SKM-1 (cell line): Measurements from ENCODE around the gene NCOA5.

Source experiments
- DNase-seq: peaks from one replicate; lab custom pipeline; 2025; ENCODE audit not compliant: unreplicated experiment; lab: John Stamatoyannopoulos, UW

NCOA5 gene

DNA sequence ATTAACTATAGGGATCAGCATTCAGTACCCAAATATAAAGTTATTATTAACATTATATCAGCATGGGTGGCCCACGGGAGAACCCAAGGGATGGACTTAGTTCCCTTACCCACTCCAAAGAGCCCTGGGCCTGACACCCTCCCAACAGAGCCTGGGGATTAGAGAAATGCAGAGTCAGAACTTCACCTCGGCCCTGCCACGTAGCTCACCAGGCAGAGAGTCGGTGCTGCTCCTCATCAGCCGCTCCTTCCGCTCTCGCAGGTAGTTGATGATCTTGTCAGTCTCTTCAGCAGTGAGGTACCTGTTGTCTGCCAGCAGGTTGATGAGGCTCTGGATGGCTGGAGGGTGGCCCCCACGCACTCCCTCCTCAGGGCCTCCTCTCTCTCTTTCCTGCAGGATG, 26.6 kb downstream of the NCOA5 start:
- DNase-seq, result no peak

DNA sequence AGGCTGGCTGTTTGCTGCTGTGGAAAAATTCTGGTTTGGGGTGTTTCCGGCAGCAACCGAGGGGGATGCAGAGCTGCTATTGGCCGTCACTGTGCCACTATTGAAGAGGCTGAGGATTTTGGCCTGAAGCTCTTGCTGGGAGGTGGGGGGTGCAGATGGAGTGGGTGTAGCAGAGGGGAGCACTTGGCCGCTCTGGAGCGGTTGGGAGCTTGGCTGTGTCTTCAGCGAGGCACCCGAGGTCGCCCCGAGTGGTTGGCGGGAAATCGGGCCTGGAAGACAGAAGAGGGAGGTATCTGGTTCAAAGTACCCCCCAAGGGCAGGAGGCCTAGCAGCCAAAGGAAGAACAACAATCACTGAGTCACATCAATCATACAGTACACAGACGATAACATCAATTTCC, 27.1 kb downstream of the NCOA5 start:
- DNase-seq, result no peak

DNA sequence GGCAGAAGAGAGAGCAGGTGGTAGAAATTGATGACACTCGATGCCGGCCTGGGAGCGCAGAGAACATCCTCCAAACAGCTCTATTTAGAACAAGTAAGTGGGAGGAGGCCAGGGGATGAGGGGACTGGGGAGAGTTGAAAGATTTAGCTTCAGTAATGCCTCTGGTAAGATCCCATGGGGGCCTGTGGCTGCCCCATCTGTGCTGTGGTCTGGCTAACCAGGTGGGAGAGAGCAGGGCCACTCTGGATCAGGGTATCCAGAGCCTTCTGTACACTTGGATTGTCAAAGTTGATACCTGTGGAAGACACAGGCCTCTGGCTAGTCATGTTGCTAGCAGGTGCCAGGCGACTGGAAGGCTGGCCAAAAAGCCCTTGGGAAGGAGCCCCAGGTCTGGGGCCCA, 27.6 kb downstream of the NCOA5 start:
- DNase-seq, result no peak

DNA sequence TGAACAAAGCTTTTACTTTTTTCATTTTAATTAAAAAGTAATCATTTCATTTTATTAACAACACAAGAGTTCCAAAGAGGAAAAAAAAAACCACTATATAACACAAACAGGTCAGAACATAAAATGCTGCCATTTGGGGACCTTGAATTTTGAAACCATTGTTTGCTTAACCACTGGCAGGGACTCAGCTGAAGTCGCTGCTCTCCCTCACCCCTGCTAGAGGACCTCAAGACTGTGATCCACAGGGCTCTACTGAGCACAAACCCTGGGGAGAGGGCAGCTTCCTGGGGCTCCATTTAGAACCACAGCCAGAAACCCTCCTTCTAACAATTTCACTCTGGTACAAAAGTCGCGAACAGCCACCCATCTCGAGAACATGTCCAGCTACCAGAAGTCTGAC, 28.8 kb downstream of the NCOA5 start:
- no peak for DNase-seq

GRCh38 chr20:46060301-46060881, 29.4 kb downstream of the NCOA5 start:
- DNase-seq, result no peak

DNA sequence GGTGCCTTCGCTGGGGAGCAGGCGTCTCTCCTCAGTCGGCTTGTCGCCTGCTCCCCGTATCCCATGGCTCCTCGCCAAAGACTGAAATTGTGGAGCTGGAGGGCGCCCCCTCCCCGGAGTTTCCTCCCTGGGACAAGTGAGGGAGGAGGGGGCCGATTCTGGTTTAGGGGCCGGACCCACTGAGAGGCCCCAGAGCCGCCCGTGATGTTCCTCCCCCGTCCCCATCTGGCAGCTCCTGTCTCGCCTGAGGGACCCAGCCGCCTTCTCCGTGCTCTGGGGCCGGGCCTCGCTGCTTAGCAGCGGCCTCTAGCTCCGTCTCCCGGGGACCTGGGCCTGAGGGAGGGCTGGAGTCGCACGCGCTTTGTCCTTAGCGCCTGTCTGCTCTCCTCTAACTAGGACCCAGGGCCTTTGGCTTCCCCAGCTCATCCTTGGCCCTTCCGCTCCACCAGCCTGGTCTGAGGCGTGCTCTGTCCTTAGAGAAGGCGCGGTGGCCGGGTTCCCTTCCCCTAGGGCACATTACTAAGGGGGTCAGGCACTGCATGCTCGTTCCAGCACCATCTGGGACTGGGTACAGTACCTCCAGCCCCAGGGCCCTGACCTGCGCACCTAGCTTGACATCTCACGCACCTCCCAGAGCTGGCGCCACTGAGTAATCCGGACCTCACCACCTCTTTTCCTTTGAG, 31.0 kb downstream of the NCOA5 start:
- DNase-seq, result no peak

- peak; percentile 24 for DNase-seq
These were observed 31.7 kb downstream of the NCOA5 start for GRCh38 chr20:46057856-46058598.

DNA sequence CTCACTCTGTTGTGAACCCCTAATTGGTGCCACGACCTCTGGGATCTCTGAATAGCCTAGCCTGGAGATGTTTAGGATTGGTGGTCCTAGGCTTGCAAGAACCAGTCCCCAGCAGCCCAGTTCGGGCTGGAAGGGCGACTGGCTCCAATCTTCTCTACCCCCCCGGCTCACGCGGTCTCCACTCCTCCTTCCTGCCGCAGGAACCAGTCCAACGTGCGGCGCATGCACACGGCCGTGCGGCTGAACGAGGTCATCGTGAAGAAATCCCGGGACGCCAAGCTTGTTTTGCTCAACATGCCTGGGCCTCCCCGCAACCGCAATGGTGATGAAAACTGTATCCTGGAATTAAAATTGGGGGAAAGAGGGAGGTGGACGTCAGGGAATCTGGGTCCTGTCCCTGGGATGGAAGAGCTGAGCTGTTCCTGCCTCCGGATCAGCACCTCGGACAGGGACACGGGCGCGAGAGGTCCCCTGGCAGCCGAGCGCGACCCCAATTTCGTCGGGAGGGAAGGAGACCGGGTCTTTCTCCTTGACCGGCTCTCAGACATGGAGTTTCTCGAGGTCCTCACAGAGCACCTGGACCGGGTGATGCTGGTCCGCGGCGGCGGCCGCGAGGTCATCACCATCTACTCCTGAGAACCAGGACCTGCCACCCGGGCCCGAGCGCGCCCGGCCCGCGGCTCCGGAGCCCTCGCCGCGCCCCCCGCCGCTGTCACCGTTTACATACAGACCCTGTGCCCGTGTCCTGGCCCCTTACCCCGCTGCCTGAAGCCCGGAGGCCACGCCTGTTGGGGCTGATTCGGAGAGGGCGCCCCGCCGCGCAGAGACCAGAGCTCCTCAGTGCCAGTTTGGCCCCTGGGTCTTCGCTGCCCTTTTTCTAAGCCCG, 32.5 kb downstream of the NCOA5 start:
- no peak for DNase-seq

DNA sequence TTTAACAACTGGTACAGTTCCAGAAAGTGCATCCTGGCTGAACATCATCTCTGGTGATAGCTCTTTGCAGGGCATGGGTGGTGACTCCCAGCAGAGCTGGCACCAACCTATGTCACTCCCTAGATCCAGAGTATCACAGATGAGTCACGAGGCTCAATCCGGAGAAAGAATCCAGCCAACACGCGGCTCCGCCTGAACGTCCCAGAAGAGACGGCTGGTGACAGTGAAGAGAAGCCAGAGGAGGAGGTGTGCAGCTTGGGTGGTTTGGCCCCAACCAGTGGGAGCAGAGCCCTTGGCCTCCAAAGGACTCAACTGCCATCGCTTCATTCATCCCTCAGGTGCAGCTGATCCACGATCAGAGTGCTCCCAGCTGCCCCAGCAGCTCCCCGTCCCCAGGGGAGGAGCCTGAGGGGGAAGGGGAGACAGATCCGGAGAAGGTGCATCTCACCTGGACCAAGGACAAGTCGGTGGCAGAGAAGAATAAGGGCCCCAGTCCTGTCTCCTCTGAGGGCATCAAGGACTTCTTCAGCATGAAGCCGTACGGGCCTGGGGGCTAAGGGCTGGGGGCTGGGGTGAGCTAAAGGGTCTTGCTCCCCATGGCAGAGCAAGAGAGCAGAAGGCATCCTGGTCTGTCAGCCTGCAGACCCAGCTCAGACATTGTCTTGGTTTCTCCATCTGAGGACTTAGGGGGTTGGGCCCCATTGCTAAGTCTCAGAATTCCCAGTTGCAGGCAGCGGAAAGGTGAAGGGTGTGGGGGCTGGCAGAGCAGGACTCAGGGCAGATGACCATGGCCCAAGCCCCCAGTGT, 33.5 kb downstream of the NCOA5 start:
- no peak for DNase-seq

- no peak for DNase-seq
These were observed 34.5 kb downstream of the NCOA5 start for GRCh38 chr20:46055269-46055668.

GRCh38 chr20:46054606-46055005, 35.2 kb downstream of the NCOA5 start:
- DNase-seq, result no peak

DNA sequence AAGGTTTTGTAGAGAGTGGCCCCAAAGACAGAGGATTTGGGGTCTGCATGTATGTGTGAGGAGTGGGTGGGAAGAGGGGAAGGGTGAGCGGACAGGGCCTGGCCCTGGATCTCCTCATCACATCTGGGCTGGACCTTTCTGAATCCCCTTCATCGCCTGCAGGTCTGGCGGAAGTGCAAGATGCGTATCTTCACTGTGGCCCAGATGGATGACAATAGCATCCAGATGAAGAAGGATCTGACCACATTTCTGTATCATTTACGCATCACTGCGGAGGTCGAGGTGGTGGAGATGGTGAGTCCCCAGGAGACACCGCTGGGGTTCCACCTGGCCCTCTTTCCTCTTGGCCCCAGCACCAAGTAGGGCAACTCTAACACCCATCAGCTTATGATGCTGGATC, 36.3 kb downstream of the NCOA5 start:
- DNase-seq, result no peak

DNA sequence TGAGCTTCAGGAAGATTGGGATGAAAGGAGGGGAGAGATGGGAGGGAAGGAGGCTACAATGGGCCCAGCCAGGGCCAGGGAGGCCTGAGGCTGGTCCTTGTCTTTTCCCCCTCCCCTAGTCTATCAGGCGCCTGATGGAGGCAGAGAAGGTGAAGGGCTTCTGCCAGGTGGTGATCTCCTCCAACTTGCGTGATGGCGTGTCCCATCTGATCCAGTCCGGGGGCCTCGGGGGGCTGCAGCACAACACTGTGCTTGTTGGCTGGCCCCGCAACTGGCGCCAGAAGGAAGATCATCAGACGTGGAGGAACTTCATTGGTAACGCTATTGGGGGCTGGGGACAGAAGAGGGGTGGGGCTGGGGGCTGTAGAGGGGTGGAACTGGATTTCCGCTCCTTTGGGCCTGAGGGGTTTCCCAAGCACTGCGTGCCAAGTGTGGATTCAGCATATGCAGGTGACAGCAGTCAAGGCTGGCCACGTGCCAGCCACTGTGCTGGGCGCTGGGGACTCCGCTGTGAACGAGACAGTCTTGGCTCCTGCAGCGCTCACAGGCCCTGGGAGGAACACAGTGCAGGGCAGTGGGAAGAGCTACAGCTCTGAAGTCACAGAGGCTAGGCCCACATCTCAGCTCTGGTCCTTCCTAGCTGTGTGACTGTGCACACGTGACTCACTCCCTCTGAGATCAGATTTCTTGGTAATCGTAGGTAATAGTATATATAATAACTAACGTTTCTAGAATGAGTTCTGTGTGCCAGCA, 38.0 kb downstream of the NCOA5 start:
- DNase-seq, result no peak

DNA sequence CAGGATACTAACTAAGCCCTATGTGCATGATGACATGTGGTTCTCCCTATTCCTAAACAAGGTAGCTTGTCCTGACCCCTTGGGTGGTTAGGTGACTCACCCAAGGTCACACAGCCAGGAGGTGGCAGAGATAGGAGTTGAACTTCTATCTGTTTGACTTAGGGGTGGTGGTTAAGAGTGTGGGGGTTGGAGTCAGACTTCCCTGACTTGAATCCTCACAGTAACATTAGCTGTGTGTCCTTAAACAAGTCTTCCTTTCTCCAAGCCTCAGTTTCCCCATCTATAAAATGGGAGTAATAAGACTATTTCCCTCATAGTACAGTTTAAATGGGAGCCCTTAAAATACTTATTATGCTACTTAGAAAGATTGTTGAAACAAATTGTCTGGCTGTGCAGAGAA, 38.9 kb downstream of the NCOA5 start:
- no peak for DNase-seq

DNA sequence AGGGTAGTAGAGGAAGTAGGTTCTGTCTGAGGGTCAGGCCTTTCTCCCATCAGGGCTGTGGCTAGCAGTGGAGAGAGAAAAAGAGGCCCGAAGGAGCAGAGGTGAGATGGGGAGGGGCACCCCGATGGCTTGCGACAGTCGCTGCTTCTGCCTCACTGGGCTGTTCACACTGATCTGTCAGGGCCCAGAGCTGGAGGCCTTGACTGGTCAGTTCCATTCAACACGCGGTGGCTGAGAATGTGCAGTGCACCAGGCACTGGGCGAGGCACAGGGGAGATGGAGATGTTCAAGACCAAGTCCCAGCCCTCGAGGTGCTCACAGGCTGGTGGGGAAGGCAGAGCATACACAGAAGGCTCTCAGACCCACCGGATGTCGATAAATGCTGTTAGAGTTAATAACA, 39.3 kb downstream of the NCOA5 start:
- no peak for DNase-seq

DNA sequence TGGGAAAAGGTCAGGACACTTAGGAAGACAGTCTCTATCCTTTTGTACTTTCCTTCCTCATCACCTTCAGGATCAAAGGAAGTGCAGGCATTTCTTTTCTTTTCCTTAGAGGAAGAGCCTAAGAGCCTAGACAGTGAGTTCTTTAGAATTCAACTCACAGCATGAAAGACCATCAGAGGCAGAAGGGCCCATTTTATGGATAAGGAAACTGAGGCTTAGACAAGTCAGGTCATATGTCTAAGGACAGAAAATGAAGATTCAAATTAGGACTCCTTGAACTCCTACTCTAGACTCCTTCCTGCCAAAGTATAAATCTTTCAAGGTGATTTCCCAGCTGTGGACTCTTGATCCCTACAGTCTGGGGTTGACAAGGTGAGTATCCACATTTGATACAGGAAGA, 39.9 kb downstream of the NCOA5 start:
- DNase-seq, result no peak

DNA sequence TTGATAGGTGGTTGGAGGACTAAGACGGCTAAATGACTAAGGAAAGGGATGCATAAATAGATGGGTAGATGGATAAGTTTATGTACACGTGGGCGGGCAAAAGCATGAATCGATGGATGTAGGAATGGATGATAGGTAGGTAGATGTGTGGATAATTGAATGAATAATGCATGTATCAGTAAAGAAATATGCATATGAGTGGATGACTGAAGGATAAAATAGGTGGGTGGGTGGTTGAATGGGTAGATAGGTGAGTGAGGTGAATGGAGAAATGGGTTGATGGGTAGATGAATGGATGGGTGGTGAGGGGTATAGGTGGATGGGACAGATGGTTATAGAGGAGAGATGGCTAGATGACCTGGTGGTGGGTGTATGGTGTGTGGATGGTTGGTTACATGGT, 40.6 kb downstream of the NCOA5 start:
- DNase-seq, result no peak

DNA sequence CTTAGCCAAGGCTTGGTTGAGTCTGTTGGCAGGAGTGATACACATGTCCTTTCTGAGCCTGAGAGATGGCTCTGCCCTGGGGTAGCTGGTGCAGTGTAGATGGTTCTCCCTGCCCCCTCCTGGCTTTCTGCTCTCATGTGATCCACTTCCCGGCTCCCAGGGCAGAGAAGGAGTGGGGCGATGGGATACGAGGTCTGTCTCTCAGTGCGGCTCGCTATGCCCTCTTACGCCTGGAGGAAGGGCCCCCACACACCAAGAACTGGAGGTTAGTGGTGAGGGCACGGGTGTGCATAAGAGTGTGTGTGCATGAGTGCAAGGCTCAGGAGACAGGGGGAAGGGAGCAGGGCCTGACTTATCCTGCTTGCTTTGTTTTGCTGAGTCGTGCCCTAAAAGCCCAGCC, 41.9 kb downstream of the NCOA5 start:
- no peak for DNase-seq

DNA sequence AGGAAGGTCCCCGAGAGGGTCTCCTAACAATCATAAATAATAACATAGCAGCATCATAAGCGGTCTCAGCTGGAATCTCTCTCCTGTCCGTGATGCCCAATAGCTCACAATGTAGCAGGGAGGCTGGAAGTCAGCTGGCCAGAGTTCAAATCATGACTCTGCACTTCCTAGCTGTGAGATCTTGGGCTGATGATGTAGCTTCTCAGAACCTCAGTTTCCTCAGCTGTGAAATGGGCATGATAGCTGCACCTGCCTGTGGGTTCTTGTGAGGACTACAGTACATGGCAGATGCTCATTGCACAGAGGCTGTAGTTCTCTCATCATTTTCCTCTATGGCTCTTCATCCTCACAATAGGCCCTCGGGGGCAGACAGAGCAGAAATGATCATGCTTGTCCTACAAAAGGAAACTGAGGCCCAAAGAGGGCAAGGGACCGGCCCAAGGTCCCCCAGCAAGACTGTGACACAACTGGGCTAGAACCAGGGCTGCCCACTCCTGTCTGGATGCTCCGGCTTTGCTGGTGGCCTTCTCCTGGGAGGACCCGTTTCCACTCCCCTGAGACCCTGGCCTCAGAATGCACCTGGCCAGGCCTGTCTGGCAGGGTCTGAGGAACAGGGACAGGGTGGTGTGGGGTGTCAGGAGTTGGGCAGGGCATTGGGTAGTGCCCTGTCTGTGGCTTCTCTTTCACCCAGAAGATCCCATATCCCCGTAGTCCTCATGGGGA, 43.0 kb downstream of the NCOA5 start:
- DNase-seq, result no peak
